Muscle layer of colon (tissue), 2 donors: ENCODE data around the gene COX11.

Experiments used
- H3K27ac ChIP-seq: one replicate; pipeline ENCODE4 v1.7.0; 2013; ENCODE audit warnings: low read depth, mild to moderate bottlenecking, low read length, moderate library complexity
- H3K27me3 ChIP-seq, 2 donors: one replicate each; pipeline ENCODE4 v1.7.0; 2013; ENCODE audit warnings: low read length in 2 of 2, mild to moderate bottlenecking in 2 of 2; ENCODE audit not compliant: insufficient read depth in 2 of 2, control insufficient read depth in 1 of 2
- H3K36me3 ChIP-seq: one replicate; pipeline ENCODE4 v1.7.0; 2013; ENCODE audit warnings: mild to moderate bottlenecking, low read length; ENCODE audit not compliant: insufficient read depth
- H3K4me1 ChIP-seq: one replicate; pipeline ENCODE4 v1.7.0; 2013; ENCODE audit warnings: mild to moderate bottlenecking, low read length; ENCODE audit not compliant: insufficient read depth
- H3K4me3 ChIP-seq, 2 donors: one replicate each; pipeline ENCODE4 v1.7.0; 2013; ENCODE audit warnings: low read length in 2 of 2, low read depth in 1 of 2, mild to moderate bottlenecking in 1 of 2, moderate library complexity in 1 of 2
- H3K9ac ChIP-seq: one replicate; pipeline ENCODE4 v1.7.0; 2013; ENCODE audit warnings: low read length
- H3K9me3 ChIP-seq: one replicate; pipeline ENCODE4 v1.7.0; 2013; ENCODE audit warnings: mild to moderate bottlenecking, low read length
- donor health status: abdominal sarcoma.
- donor health status: Adenocarcinoma of cecum.

COX11 gene

GRCh38 chr17:54968262-54968987, at the start of gene COX11, which contains the start of gene STXBP4:
COX11 (minus strand) TSS chr17:54968654; CDS start chr17:54968646, 8 bp downstream.
STXBP4 (plus strand) TSS chr17:54968765; CDS start chr17:54986220, 17,455 bp downstream.
- H3K27ac ChIP-seq: peak within 1 kb of the TSS; percentile 92

GRCh38 chr17:55005520-55005919, 37.1 kb upstream of the COX11 start:
- no peaks in the 10 kb centered on the region for H3K9me3 ChIP-seq
- no peaks in the 10 kb centered on the region for H3K36me3 ChIP-seq
- no peaks in the 10 kb centered on the region for H3K27me3 ChIP-seq
- no peak overlapping the region for H3K9ac ChIP-seq
- H3K4me3 ChIP-seq: no peak overlapping the region
- no peak overlapping the region for H3K27ac ChIP-seq
- H3K4me1 ChIP-seq: no peaks in the 10 kb centered on the region

More at GRCh38 chr17:54968262-54968987, at the start of gene COX11, which contains the start of gene STXBP4:
- Histone ChIP-seq H3K4me3 (peak within 1 kb of the TSS; percentile 85 to 96), H3K27me3 (no peaks in the 10 kb centered on the region), H3K4me1 (peaks cover 13% of the 10 kb centered on the region), H3K36me3 (peaks cover 14% of the 10 kb centered on the region), H3K9ac (peak within 1 kb of the TSS; percentile 56), H3K9me3 (no peaks in the 10 kb centered on the region)

GRCh38 chr17:55004484-55004883, 36.0 kb upstream of the COX11 start:
- Histone ChIP-seq H3K4me3 (no peak overlapping the region), H3K9me3 (no peaks in the 10 kb centered on the region), H3K9ac (no peak overlapping the region), H3K27ac (no peak overlapping the region), H3K4me1 (no peaks in the 10 kb centered on the region), H3K27me3 (no peaks in the 10 kb centered on the region), H3K36me3 (no peaks in the 10 kb centered on the region)

GRCh38 chr17:55002458-55002857, 34.0 kb upstream of the COX11 start:
- H3K4me3 ChIP-seq: no peak overlapping the region
- no peaks in the 10 kb centered on the region for H3K9me3 ChIP-seq
- no peak overlapping the region for H3K9ac ChIP-seq
- H3K27ac ChIP-seq: no peak overlapping the region
- no peaks in the 10 kb centered on the region for H3K36me3 ChIP-seq
- no peaks in the 10 kb centered on the region for H3K4me1 ChIP-seq
- H3K27me3 ChIP-seq: no peaks in the 10 kb centered on the region

- Histone ChIP-seq H3K4me3 (no peak overlapping the region), H3K27ac (no peak overlapping the region), H3K9me3 (no peaks in the 10 kb centered on the region), H3K9ac (no peak overlapping the region), H3K4me1 (no peaks in the 10 kb centered on the region), H3K36me3 (no peaks in the 10 kb centered on the region), H3K27me3 (no peaks in the 10 kb centered on the region)
Observed at GRCh38 chr17:54996441-54996840, 28.0 kb upstream of the COX11 start.

GRCh38 chr17:54992797-54993639, 24.6 kb upstream of the COX11 start:
- Histone ChIP-seq H3K27me3 (no peaks in the 10 kb centered on the region), H3K4me1 (no peaks in the 10 kb centered on the region), H3K27ac (no peak overlapping the region), H3K9me3 (no peaks in the 10 kb centered on the region), H3K36me3 (peaks cover 5% of the 10 kb centered on the region), H3K9ac (no peak overlapping the region), H3K4me3 (no peak overlapping the region)

GRCh38 chr17:54991567-54991966, 23.1 kb upstream of the COX11 start:
- no peak overlapping the region for H3K27ac ChIP-seq
- H3K9ac ChIP-seq: no peak overlapping the region
- H3K27me3 ChIP-seq: no peaks in the 10 kb centered on the region
- no peak overlapping the region for H3K4me3 ChIP-seq
- no peaks in the 10 kb centered on the region for H3K4me1 ChIP-seq
- no peaks in the 10 kb centered on the region for H3K9me3 ChIP-seq
- peaks cover 10% of the 10 kb centered on the region for H3K36me3 ChIP-seq

- Histone ChIP-seq H3K27me3 (no peaks in the 10 kb centered on the region), H3K9me3 (no peaks in the 10 kb centered on the region), H3K36me3 (peaks cover 10% of the 10 kb centered on the region), H3K9ac (no peak overlapping the region), H3K4me3 (no peak overlapping the region), H3K4me1 (no peaks in the 10 kb centered on the region), H3K27ac (no peak overlapping the region)
Observed at GRCh38 chr17:54990118-54990517, 21.7 kb upstream of the COX11 start.

- Histone ChIP-seq H3K36me3 (peaks cover 5% of the 10 kb centered on the region), H3K9me3 (no peaks in the 10 kb centered on the region), H3K9ac (no peak overlapping the region), H3K27me3 (no peaks in the 10 kb centered on the region), H3K4me1 (peaks cover 5% of the 10 kb centered on the region), H3K27ac (no peak overlapping the region), H3K4me3 (no peak overlapping the region)
Observed at GRCh38 chr17:54985476-54985875, 17.0 kb upstream of the COX11 start.

GRCh38 chr17:54983260-54983659, 14.8 kb upstream of the COX11 start:
- Histone ChIP-seq H3K4me3 (no peak overlapping the region), H3K9ac (no peak overlapping the region), H3K27me3 (no peaks in the 10 kb centered on the region), H3K9me3 (no peaks in the 10 kb centered on the region), H3K4me1 (peaks cover 5% of the 10 kb centered on the region), H3K27ac (no peak overlapping the region), H3K36me3 (peaks cover 5% of the 10 kb centered on the region)

- no peak overlapping the region for H3K27ac ChIP-seq
- H3K9ac ChIP-seq: no peak overlapping the region
- H3K9me3 ChIP-seq: no peaks in the 10 kb centered on the region
- peaks cover 5% of the 10 kb centered on the region for H3K4me1 ChIP-seq
- peaks cover 5% of the 10 kb centered on the region for H3K36me3 ChIP-seq
- H3K4me3 ChIP-seq: no peak overlapping the region
- H3K27me3 ChIP-seq: no peaks in the 10 kb centered on the region
Observed at GRCh38 chr17:54982399-54982798, 13.9 kb upstream of the COX11 start.
